ENCODE results near the gene GYS1. TPM values are rescaled to one million over a fixed set of nuclear protein-coding genes. Genes with fewer than 3 reads are reported as not detected.
A peak's percentile ranks its signal among the peaks of the same experiment; 100 is the strongest.

GYS1 gene
- total and polyA plus RNA-seq, 10 of the 15 experiments (the other 5 are each of a cell fraction or from before 2014, with no cell fraction given), result 3.7 to 62.0 (median 37.3) TPM

DNA sequence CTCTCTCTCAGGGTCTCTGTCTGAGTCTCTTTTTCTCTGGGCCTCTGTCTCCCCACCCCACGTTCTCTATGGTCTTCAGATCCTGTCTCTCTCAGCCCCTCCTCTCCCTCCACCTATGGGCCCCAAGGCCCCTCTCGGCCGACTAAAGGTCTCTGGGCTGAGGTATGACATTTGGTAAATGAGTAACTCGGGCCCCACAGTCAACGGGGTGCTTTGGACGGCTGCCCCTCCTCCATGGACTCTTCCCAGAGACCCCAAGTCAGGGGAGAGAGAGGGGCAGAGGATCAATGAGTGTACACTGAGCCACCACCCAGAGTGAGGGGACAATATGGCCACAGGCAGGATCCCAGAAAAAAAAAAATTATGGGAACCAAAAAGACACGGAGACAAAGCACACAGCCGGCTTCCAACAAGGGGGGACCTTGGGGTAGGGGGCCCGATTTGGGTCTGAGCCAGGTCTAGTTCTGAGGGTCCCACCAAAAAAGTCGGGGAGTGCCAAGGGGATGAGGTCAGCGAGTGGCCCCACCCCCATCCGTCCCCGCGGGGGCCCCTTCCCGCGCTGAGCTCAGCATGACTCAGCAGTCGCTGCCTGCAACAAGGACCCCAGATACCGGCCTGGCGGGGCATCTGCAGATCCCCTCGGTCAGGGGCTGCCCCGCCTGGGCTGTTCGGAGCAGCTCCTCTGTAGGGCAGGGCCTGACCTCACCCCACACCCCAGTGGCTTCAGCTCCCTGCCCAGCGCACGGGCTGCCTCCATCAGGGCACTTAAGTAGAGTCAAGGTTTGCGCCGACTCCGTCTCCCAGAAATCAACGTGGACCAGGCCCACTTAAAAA lies 29.5 kb downstream of the GYS1 start (continued):
- TF ChIP-seq POLR2AphosphoS5 (IDR thresholded peaks at IDR 0.05; ENCODE audit: low read length), result peak; percentile 45; the same call in 1 of the 2 replicates
- TF ChIP-seq RELA (IDR thresholded peaks at IDR 0.05; ENCODE audit: borderline replicate concordance, partially characterized antibody), result no peak
- no peak for TF ChIP-seq TARDBP (IDR thresholded peaks at IDR 0.05; ENCODE audit: borderline replicate concordance)
- peak; percentile 100 for TF ChIP-seq BACH1 (IDR thresholded peaks at IDR 0.05; ENCODE audit: borderline replicate concordance)
- TF ChIP-seq LARP7 (IDR thresholded peaks at IDR 0.05), result peak; percentile 81
- peak; percentile 13 for TF ChIP-seq SKIL (IDR thresholded peaks at IDR 0.05; ENCODE audit: low read depth, poor library complexity, severe bottlenecking)
- TF ChIP-seq JUND (IDR thresholded peaks at IDR 0.05; ENCODE audit: low read depth, low read length), result peak; percentile 72; the same call in 1 of the 2 replicates
- no peak for TF ChIP-seq MYB (IDR thresholded peaks at IDR 0.05; ENCODE audit: borderline replicate concordance, low read depth, low read length)
- TF ChIP-seq, protein P1, sequence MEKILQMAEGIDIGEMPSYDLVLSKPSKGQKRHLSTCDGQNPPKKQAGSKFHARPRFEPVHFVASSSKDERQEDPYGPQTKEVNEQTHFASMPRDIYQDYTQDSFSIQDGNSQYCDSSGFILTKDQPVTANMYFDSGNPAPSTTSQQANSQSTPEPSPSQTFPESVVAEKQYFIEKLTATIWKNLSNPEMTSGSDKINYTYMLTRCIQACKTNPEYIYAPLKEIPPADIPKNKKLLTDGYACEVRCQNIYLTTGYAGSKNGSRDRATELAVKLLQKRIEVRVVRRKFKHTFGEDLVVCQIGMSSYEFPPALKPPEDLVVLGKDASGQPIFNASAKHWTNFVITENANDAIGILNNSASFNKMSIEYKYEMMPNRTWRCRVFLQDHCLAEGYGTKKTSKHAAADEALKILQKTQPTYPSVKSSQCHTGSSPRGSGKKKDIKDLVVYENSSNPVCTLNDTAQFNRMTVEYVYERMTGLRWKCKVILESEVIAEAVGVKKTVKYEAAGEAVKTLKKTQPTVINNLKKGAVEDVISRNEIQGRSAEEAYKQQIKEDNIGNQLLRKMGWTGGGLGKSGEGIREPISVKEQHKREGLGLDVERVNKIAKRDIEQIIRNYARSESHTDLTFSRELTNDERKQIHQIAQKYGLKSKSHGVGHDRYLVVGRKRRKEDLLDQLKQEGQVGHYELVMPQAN (conservative IDR thresholded peaks at IDR 0.05), result peak; percentile 49; the same call in 1 of the 2 replicates
- TF ChIP-seq HDAC6 (IDR thresholded peaks at IDR 0.05; ENCODE audit: unreplicated experiment), result no peak
- TF ChIP-seq, protein P2, sequence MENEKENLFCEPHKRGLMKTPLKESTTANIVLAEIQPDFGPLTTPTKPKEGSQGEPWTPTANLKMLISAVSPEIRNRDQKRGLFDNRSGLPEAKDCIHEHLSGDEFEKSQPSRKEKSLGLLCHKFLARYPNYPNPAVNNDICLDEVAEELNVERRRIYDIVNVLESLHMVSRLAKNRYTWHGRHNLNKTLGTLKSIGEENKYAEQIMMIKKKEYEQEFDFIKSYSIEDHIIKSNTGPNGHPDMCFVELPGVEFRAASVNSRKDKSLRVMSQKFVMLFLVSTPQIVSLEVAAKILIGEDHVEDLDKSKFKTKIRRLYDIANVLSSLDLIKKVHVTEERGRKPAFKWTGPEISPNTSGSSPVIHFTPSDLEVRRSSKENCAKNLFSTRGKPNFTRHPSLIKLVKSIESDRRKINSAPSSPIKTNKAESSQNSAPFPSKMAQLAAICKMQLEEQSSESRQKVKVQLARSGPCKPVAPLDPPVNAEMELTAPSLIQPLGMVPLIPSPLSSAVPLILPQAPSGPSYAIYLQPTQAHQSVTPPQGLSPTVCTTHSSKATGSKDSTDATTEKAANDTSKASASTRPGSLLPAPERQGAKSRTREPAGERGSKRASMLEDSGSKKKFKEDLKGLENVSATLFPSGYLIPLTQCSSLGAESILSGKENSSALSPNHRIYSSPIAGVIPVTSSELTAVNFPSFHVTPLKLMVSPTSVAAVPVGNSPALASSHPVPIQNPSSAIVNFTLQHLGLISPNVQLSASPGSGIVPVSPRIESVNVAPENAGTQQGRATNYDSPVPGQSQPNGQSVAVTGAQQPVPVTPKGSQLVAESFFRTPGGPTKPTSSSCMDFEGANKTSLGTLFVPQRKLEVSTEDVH (IDR thresholded peaks at IDR 0.05; ENCODE audit: low read depth, partially characterized antibody), result peak; percentile 85
- TF ChIP-seq, protein P3, sequence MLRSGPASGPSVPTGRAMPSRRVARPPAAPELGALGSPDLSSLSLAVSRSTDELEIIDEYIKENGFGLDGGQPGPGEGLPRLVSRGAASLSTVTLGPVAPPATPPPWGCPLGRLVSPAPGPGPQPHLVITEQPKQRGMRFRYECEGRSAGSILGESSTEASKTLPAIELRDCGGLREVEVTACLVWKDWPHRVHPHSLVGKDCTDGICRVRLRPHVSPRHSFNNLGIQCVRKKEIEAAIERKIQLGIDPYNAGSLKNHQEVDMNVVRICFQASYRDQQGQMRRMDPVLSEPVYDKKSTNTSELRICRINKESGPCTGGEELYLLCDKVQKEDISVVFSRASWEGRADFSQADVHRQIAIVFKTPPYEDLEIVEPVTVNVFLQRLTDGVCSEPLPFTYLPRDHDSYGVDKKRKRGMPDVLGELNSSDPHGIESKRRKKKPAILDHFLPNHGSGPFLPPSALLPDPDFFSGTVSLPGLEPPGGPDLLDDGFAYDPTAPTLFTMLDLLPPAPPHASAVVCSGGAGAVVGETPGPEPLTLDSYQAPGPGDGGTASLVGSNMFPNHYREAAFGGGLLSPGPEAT (IDR thresholded peaks at IDR 0.05; ENCODE audit: low read depth), result peak; percentile 66
- TF ChIP-seq MXI1 (IDR thresholded peaks at IDR 0.05; ENCODE audit: low read depth, low read length), result no peak; the same call in 1 of the 2 replicates
- TF ChIP-seq ZNF274 (IDR thresholded peaks at IDR 0.05; ENCODE audit: insufficient read depth, insufficient read length), result no peak
- no peak for TF ChIP-seq RBBP5 (conservative IDR thresholded peaks at IDR 0.05)
- TF ChIP-seq RAD21 (IDR thresholded peaks at IDR 0.05; ENCODE audit: insufficient read depth, low read depth, low read length), result no peak
- TF ChIP-seq JUNB (IDR thresholded peaks at IDR 0.05), result peak; percentile 59
- peak; percentile 65; the same call in 2 of the 3 replicates for TF ChIP-seq POU2F2 (IDR thresholded peaks at IDR 0.05; ENCODE audit: borderline replicate concordance, low read depth, low read length)
- 0 out of 2 replicates have a peak, but pooled peaks have one; percentile 15 for TF ChIP-seq HDGF (IDR thresholded peaks at IDR 0.05)
- TF ChIP-seq MTA2 (IDR thresholded peaks at IDR 0.05; ENCODE audit: low read depth), result peak; percentile 57; the same call in 1 of the 2 replicates

Measured in GM12878 (cell line).